Measurements from ENCODE around the gene SHC4. TPM values are rescaled to one million over a fixed set of nuclear protein-coding genes. Genes with fewer than 3 reads are reported as not detected.

The SHC4 gene
- total and polyA plus RNA-seq, 2 of the 8 experiments (the other 6 are each of a cell fraction or from before 2014, with no cell fraction given), result 0.15 to 0.30 TPM

- TF ChIP-seq CHD7 (IDR thresholded peaks at IDR 0.05; ENCODE audit: insufficient replicate concordance, low read length), result no peak
- no peak for TF ChIP-seq SRF (IDR thresholded peaks at IDR 0.05; ENCODE audit: low read depth, low read length)
- TF ChIP-seq KDM5A (IDR thresholded peaks at IDR 0.05; ENCODE audit: low read length), result no peak
- no peak for TF ChIP-seq CBX8 (IDR thresholded peaks at IDR 0.05; ENCODE audit: borderline replicate concordance, low read depth, low read length)
- TF ChIP-seq NANOG (IDR thresholded peaks at IDR 0.05; ENCODE audit: insufficient read depth, low read depth, low read length, poor library complexity, severe bottlenecking), result no peak
- TF ChIP-seq SIX5 (IDR thresholded peaks at IDR 0.05; ENCODE audit: low read depth, low read length), result no peak
- no peak for TF ChIP-seq CBX5 (IDR thresholded peaks at IDR 0.05; ENCODE audit: low read depth, low read length)
- TF ChIP-seq SP4 (IDR thresholded peaks at IDR 0.05; ENCODE audit: low read length), result no peak
- no peak for TF ChIP-seq EGR1 (IDR thresholded peaks at IDR 0.05; ENCODE audit: borderline replicate concordance, low read depth, low read length)
- no peak for TF ChIP-seq TAF7 (optimal IDR thresholded peaks at IDR 0.05; ENCODE audit: borderline replicate concordance, low read depth, low read length)
Observed at GRCh38 chr15:48975472-48976419, 12.0 kb upstream of the SHC4 start (continued).
